Endodermal cell (in vitro differentiated cells): ENCODE results near the gene USP2. TPM values are rescaled to one million over a fixed set of nuclear protein-coding genes. Genes with fewer than 3 reads are reported as not detected.
A peak's percentile ranks its signal among the peaks of the same experiment; 100 is the strongest.

Experiments
- DNase-seq: peaks from one replicate; pipeline ENCODE4 v3.0.0-alpha.2; 2017
- H3K27ac ChIP-seq: 2 replicates; pipeline ENCODE4 v1.5.1; 2013; ENCODE audit warnings: mild to moderate bottlenecking, low read depth, low read length, moderate library complexity
- H3K27me3 ChIP-seq: 2 replicates; pipeline ENCODE4 v1.6.1; 2013; ENCODE audit warnings: mild to moderate bottlenecking, low read length, moderate library complexity; ENCODE audit not compliant: insufficient read depth, control insufficient read depth, poor library complexity, severe bottlenecking
- H3K36me3 ChIP-seq: 2 replicates; pipeline ENCODE4 v1.7.0; 2013; ENCODE audit warnings: mild to moderate bottlenecking, low read length, moderate library complexity; ENCODE audit not compliant: control insufficient read depth, insufficient read depth
- H3K4me1 ChIP-seq: one replicate; pipeline ENCODE4 v1.7.0; 2013; ENCODE audit warnings: low read length; ENCODE audit not compliant: control insufficient read depth, insufficient read depth
- H3K4me3 ChIP-seq: 2 replicates; pipeline ENCODE4 v1.5.1; 2013; ENCODE audit warnings: mild to moderate bottlenecking, low read length, moderate library complexity
- H3K9ac ChIP-seq: 2 replicates; pipeline ENCODE4 v1.6.1; 2013; ENCODE audit warnings: mild to moderate bottlenecking, low read length, moderate library complexity; ENCODE audit not compliant: poor library complexity, severe bottlenecking; ENCODE audit errors: extremely low read depth
- H3K9me3 ChIP-seq: 2 replicates; pipeline ENCODE4 v1.6.1; 2013; ENCODE audit warnings: mild to moderate bottlenecking, low read length, moderate library complexity; ENCODE audit not compliant: control insufficient read depth
- H3K27ac Mint-ChIP-seq: 2 replicates; pipeline ENCODE4 v1.8.0; 2020; ENCODE audit warnings: mixed read lengths
- H3K27me3 Mint-ChIP-seq: 2 replicates; pipeline ENCODE4 v1.8.0; 2021; ENCODE audit warnings: mild to moderate bottlenecking, mixed read lengths; ENCODE audit not compliant: insufficient read depth
- H3K36me3 Mint-ChIP-seq: 2 replicates; pipeline ENCODE4 v1.8.0; 2020; ENCODE audit warnings: low read depth, mixed read lengths
- H3K4me1 Mint-ChIP-seq: 2 replicates; pipeline ENCODE4 v1.8.0; 2020; ENCODE audit warnings: mixed read lengths
- H3K4me3 Mint-ChIP-seq: 2 replicates; pipeline ENCODE4 v1.8.0; 2020; ENCODE audit warnings: mild to moderate bottlenecking, moderate library complexity, mixed read lengths
- H3K9me3 Mint-ChIP-seq: 2 replicates; pipeline ENCODE4 v1.8.0; 2020; ENCODE audit warnings: mild to moderate bottlenecking, mixed read lengths
- CTCF ChIP-seq: fragments of 200-600 bp; sonication (generic); conservative IDR thresholded peaks from 2 replicates; pipeline ENCODE4 v1.5.0; 2021; ENCODE audit warnings: antibody characterized with exemption, mild to moderate bottlenecking
- WGBS, 2 experiments: methylation state at CpG; one replicate each; pipeline versions ENCODE4 v1.1.5 to v1.1.7; 2013; ENCODE audit warnings: missing lambda C conversion rate in 2 of 2, mixed read lengths in 1 of 2; ENCODE audit not compliant: insufficient coverage in 1 of 2, insufficient read length in 1 of 2; 5-methylcytosine and 5-hydroxymethylcytosine counted together
- total RNA-seq, 2 donors: library from RNA; stranded (reverse); fragmentation: NEBNext Ultra II Directional in 1 of 2; extraction: Animal tissue kit (Norgen Biotek cat#: 25700) in 1 of 2; gene quantifications; 2 replicates in 1 of 2; 3 replicates in 1 of 2; pipeline ENCODE4 v1.2.1, GENCODE V29; 2021

USP2 gene
- total RNA-seq, 2 donors from 2014 or later = 17.8 to 21.1 TPM

- Histone ChIP-seq H3K27me3 (peaks cover 57% of the 10 kb centered on the region), H3K9ac (no peak overlapping the region), H3K9me3 (no peaks in the 10 kb centered on the region), H3K27ac (no peak overlapping the region), H3K4me1 (peaks cover 16% of the 10 kb centered on the region), H3K4me3 (peak overlapping the region; percentile 62), H3K36me3 (peaks cover 8% of the 10 kb centered on the region)
- Mint-ChIP-seq H3K27ac (no peak overlapping the region), H3K27me3 (peaks cover 59% of the 10 kb centered on the region), H3K36me3 (peaks cover 5% of the 10 kb centered on the region), H3K9me3 (no peaks in the 10 kb centered on the region), H3K4me3 (peak overlapping the region; percentile 83), H3K4me1 (peaks cover 19% of the 10 kb centered on the region)
- WGBS, 2 experiments = 10 to 35% methylated on average over 25 to 86 of the region's 86 CpGs
- peak; percentile 100 for TF ChIP-seq CTCF
- DNase-seq = peak; percentile 92
These were observed 41.7 kb downstream of the USP2 start for GRCh38 chr11:119339589-119340334.

GRCh38 chr11:119338965-119339588, 42.4 kb downstream of the USP2 start:
- peak; percentile 63 for DNase-seq
- 59 to 78% methylated on average over 3 to 11 of the region's 11 CpGs for WGBS, 2 experiments
- Histone ChIP-seq H3K27me3 (peaks cover 51% of the 10 kb centered on the region), H3K9ac (no peak overlapping the region), H3K9me3 (no peaks in the 10 kb centered on the region), H3K4me3 (no peak overlapping the region), H3K27ac (no peak overlapping the region), H3K36me3 (peaks cover 8% of the 10 kb centered on the region), H3K4me1 (peaks cover 16% of the 10 kb centered on the region)
- H3K27me3 Mint-ChIP-seq = peaks cover 52% of the 10 kb centered on the region
- H3K27ac Mint-ChIP-seq = no peak overlapping the region
- no peak for TF ChIP-seq CTCF
- H3K4me1 Mint-ChIP-seq = peaks cover 19% of the 10 kb centered on the region
- peaks cover 5% of the 10 kb centered on the region for H3K36me3 Mint-ChIP-seq
- no peaks in the 10 kb centered on the region for H3K9me3 Mint-ChIP-seq
- H3K4me3 Mint-ChIP-seq = peak overlapping the region; percentile 83

GRCh38 chr11:119338318-119338890, 43.1 kb downstream of the USP2 start:
- 14 to 16% methylated on average over 7 to 17 of the region's 17 CpGs for WGBS, 2 experiments
- H3K27ac ChIP-seq = peak overlapping the region; percentile 65

More at GRCh38 chr11:119338318-119338890, 43.1 kb downstream of the USP2 start:
- peak overlapping the region; percentile 79 for H3K27ac Mint-ChIP-seq
- Histone ChIP-seq H3K9ac (no peak overlapping the region), H3K27me3 (peaks cover 47% of the 10 kb centered on the region), H3K36me3 (peaks cover 8% of the 10 kb centered on the region), H3K4me3 (peak overlapping the region; percentile 60), H3K4me1 (peaks cover 16% of the 10 kb centered on the region), H3K9me3 (no peaks in the 10 kb centered on the region)
- peaks cover 22% of the 10 kb centered on the region for H3K4me1 Mint-ChIP-seq
- peak; percentile 95 for DNase-seq
- H3K27me3 Mint-ChIP-seq = peaks cover 45% of the 10 kb centered on the region
- H3K36me3 Mint-ChIP-seq = peaks cover 5% of the 10 kb centered on the region
- H3K4me3 Mint-ChIP-seq = peak overlapping the region; percentile 83
- TF ChIP-seq CTCF = peak; percentile 86
- H3K9me3 Mint-ChIP-seq = no peaks in the 10 kb centered on the region
